ENCODE results near the gene CDIP1.

DNA sequence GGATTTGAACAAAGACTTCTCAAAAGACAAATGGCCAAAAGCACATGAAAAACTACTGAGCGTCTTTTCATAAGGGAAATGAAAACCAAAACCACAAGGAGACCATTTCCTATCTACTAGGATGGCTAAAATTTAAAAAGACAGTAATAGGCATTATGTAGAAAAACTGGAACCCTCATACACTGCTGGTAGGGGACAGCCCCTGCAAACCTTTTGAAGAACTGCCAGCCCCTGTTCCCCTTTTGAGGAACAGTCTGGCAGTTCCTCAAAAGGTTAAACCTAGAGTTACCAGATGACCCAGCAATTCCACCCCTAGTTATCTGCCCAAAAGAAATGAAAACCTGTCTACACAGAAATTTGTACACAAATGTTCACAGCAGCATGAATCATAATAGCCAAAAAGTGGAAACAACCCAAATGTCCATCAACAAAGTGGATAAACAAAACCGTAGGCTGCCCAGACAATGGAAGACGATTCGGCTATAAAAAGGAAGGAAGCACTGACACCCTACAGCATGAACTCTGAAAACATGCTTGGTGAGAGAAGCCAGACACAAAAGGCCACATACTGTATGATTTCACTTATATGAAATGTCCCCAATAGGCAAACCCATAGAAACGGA lies 22.9 kb downstream of the CDIP1 start:
- TF ChIP-seq, protein P1, sequence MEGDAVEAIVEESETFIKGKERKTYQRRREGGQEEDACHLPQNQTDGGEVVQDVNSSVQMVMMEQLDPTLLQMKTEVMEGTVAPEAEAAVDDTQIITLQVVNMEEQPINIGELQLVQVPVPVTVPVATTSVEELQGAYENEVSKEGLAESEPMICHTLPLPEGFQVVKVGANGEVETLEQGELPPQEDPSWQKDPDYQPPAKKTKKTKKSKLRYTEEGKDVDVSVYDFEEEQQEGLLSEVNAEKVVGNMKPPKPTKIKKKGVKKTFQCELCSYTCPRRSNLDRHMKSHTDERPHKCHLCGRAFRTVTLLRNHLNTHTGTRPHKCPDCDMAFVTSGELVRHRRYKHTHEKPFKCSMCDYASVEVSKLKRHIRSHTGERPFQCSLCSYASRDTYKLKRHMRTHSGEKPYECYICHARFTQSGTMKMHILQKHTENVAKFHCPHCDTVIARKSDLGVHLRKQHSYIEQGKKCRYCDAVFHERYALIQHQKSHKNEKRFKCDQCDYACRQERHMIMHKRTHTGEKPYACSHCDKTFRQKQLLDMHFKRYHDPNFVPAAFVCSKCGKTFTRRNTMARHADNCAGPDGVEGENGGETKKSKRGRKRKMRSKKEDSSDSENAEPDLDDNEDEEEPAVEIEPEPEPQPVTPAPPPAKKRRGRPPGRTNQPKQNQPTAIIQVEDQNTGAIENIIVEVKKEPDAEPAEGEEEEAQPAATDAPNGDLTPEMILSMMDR (IDR thresholded peaks at IDR 0.05 in 4 of 5, conservative IDR thresholded peaks at IDR 0.05 in 1 of 5) = no peak
- no peak for TF ChIP-seq POLR2A (IDR thresholded peaks at IDR 0.05)
